GM18951 (cell line): ENCODE measurements around the gene HOXD10.

Experiments
- POLR2A ChIP-seq: IDR thresholded peaks from 4 replicates; pipeline ENCODE4 v1.6.1; 2011; ENCODE audit warnings: mild to moderate bottlenecking; ENCODE audit not compliant: insufficient read length, insufficient read depth; ENCODE audit errors: extremely low read depth
- in situ Hi-C: fragments of 300-500 bp; cut with MboI; formaldehyde crosslinking; loops from one replicate; pipeline ENCODE4 v1.12.0; 2022; ENCODE audit warnings: low sequenced_read_pairs, mixed read lengths, inconsistent platforms; ENCODE audit not compliant: unreplicated experiment

The HOXD10 gene

GRCh38 chr2:176169181-176169580 is 52.6 kb downstream of the HOXD10 start:
- no peak for TF ChIP-seq POLR2A
- in situ Hi-C loops = no loop called here
